NOMO-1 treated with DMSO at 0.1 percent for 48 hours (cell line): ENCODE measurements around the gene IDS.
"Not testable (repeated sequence)": the region's sequence is repeated elsewhere in the genome, so short reads cannot be mapped to it uniquely, and the experiment has no call there.

Experiments
- DNase-seq: peaks from one replicate; lab custom pipeline; 2025; ENCODE audit not compliant: unreplicated experiment; lab: John Stamatoyannopoulos, UW

Gene IDS

GRCh38 chrX:149504915-149505651 is at the start of gene IDS:
Gene IDS, minus strand, starts transcription at chrX:149505306. Its CDS starts 169 bp downstream, at chrX:149505137.
- peak; percentile 81 for DNase-seq

- DNase-seq, result not testable (repeated sequence)
Observed at GRCh38 chrX:149551939-149552248, 46.8 kb upstream of the IDS start.

- not testable (repeated sequence) for DNase-seq
Observed at GRCh38 chrX:149551245-149551938, 46.3 kb upstream of the IDS start.

GRCh38 chrX:149550454-149550853 is 45.3 kb upstream of the IDS start:
- DNase-seq, result not testable (repeated sequence)

GRCh38 chrX:149549701-149550100 is 44.6 kb upstream of the IDS start, which contains the start of gene HSFX3:
Gene HSFX3, minus strand, starts transcription at chrX:149549924. Its CDS starts 72 bp downstream, at chrX:149549852.
- DNase-seq, result not testable (repeated sequence)

- not testable (repeated sequence) for DNase-seq
Observed at GRCh38 chrX:149547782-149548181, 42.7 kb upstream of the IDS start.

GRCh38 chrX:149546962-149547361 is 41.9 kb upstream of the IDS start:
- DNase-seq, result not testable (repeated sequence)

- not testable (repeated sequence) for DNase-seq
Observed at GRCh38 chrX:149545545-149546543, 40.7 kb upstream of the IDS start.

GRCh38 chrX:149541521-149542047 is 36.5 kb upstream of the IDS start:
- no peak for DNase-seq

- DNase-seq, result peak; percentile 94
Observed at GRCh38 chrX:149540621-149541520, 35.8 kb upstream of the IDS start, which contains the start of gene EOLA1. Gene EOLA1, plus strand, starts transcription at chrX:149541012. Its CDS starts 4,619 bp downstream, at chrX:149545631.

- DNase-seq, result peak; percentile 64
Observed at GRCh38 chrX:149540131-149540620, 35.1 kb upstream of the IDS start.

GRCh38 chrX:149539283-149540130 is 34.4 kb upstream of the IDS start:
- DNase-seq, result peak; percentile 89

GRCh38 chrX:149537474-149537873 is 32.4 kb upstream of the IDS start:
- not testable (repeated sequence) for DNase-seq

GRCh38 chrX:149534926-149535602 is 30.0 kb upstream of the IDS start:
- not testable (repeated sequence) for DNase-seq

- not testable (repeated sequence) for DNase-seq
Observed at GRCh38 chrX:149533999-149534398, 28.9 kb upstream of the IDS start.

- not testable (repeated sequence) for DNase-seq
Observed at GRCh38 chrX:149532868-149533267, 27.8 kb upstream of the IDS start.

GRCh38 chrX:149531599-149531998 is 26.5 kb upstream of the IDS start:
- DNase-seq, result peak; percentile 61

- no peak for DNase-seq
Observed at GRCh38 chrX:149528381-149528780, 23.3 kb upstream of the IDS start.
